GM12878 (cell line): ENCODE data around the gene SLC26A8. TPM values are rescaled to one million over a fixed set of nuclear protein-coding genes. Genes with fewer than 3 reads are reported as not detected.

Source experiments
- ATAC-seq: fragments of 200-7000 bp; cut with Tn5 transposase; 3 replicates; pipeline ENCODE4 v1.9.1; 2020; ENCODE audit warnings: mild to moderate bottlenecking, moderate library complexity
- BruUV-seq: library from RNA; stranded (reverse); fragments of 400-500 nt; replicated peaks from 2 replicates; lab custom pipeline; 2021; lab: Mats Ljungman, UMichigan
- CTCF ChIA-PET: fragments of 300-600 bp; sonication (Branson Sonifier 250); formaldehyde crosslinking; extraction: SDS; loops from one replicate; lab custom pipeline; 2021; ENCODE audit warnings: inconsistent platforms; lab: Yijun Ruan, JAX
- POLR2A ChIA-PET: fragments of 350-600 bp; formaldehyde crosslinking; extraction: SDS; loops from one replicate; lab custom pipeline; 2021; ENCODE audit warnings: inconsistent platforms; lab: Charles Lee
- RAD21 ChIA-PET: fragments of 300-600 bp; sonication (Branson Sonifier 250); formaldehyde crosslinking; loops from one replicate; lab custom pipeline; 2023; ENCODE audit warnings: antibody characterized with exemption; ENCODE audit not compliant: unreplicated experiment; lab: Charles Lee
- SMC1A ChIA-PET: fragments of 300-600 bp; sonication (Branson Sonifier 250); formaldehyde crosslinking; loops from one replicate; lab custom pipeline; 2023; ENCODE audit not compliant: unreplicated experiment, uncharacterized antibody; lab: Charles Lee
- DNase-seq: peaks from one replicate; pipeline ENCODE4 v3.0.0-alpha.2; 2011; ENCODE audit warnings: low read depth, low spot score
- FAIRE-seq: peaks from 3 replicates; lab custom pipeline; 2011; peaks lifted over from hg19 to GRCh38; lab: Jason Lieb, UNC
- H2AFZ ChIP-seq: 2 replicates; pipeline ENCODE4 v1.6.0; 2011; ENCODE audit warnings: low read depth, low read length, control low read depth; ENCODE audit not compliant: control insufficient read depth
- H3K27ac ChIP-seq: 2 replicates; pipeline ENCODE4 v1.5.1; 2011; ENCODE audit warnings: control low read depth; ENCODE audit not compliant: control insufficient read depth, insufficient read depth
- H3K27me3 ChIP-seq, 2 experiments: replicated peaks in 1 of 2; 2 replicates each; pipeline versions ENCODE4 v1.6.0 to v1.6.1; 2011; ENCODE audit warnings: low read length in 1 of 2; ENCODE audit not compliant: control insufficient read depth in 2 of 2, insufficient read depth in 2 of 2
- H3K36me3 ChIP-seq, 2 experiments: 2 replicates each; pipeline ENCODE4 v1.5.1; 2011; ENCODE audit warnings: low read length in 1 of 2; ENCODE audit not compliant: control insufficient read depth in 2 of 2, insufficient read depth in 2 of 2
- H3K4me1 ChIP-seq: 2 replicates; pipeline ENCODE4 v1.6.1; 2011; ENCODE audit warnings: mild to moderate bottlenecking, low read length, moderate library complexity, mixed read lengths; ENCODE audit not compliant: control insufficient read depth, insufficient read depth
- H3K4me2 ChIP-seq: 2 replicates; pipeline ENCODE4 v1.6.0; 2011; ENCODE audit warnings: control low read depth; ENCODE audit not compliant: control insufficient read depth, insufficient read depth
- H3K4me3 ChIP-seq: fragments of 200-600 bp; sonication (generic); 2 replicates; pipeline ENCODE4 v1.5.1; 2016
- H3K79me2 ChIP-seq: 2 replicates; pipeline ENCODE4 v1.6.0; 2011; ENCODE audit warnings: low read length; ENCODE audit not compliant: control insufficient read depth, insufficient read depth
- H3K9ac ChIP-seq: 2 replicates; pipeline ENCODE4 v1.8.0; 2011; ENCODE audit warnings: low read length, control low read depth, mixed read lengths; ENCODE audit not compliant: control insufficient read depth, insufficient read depth
- H3K9me3 ChIP-seq: replicated peaks from 3 replicates; pipeline ENCODE4 v1.5.1; 2011; ENCODE audit warnings: mild to moderate bottlenecking, low read length; ENCODE audit not compliant: control insufficient read depth, insufficient read depth
- H4K20me1 ChIP-seq: 2 replicates; pipeline ENCODE4 v1.6.0; 2011; ENCODE audit not compliant: control insufficient read depth, insufficient read depth
- HDGF ChIP-seq: fragments of 450-650 bp; IDR thresholded peaks from 2 replicates; pipeline ENCODE4 v1.6.1; 2016; ENCODE audit warnings: antibody characterized with exemption
- NFIC ChIP-seq: IDR thresholded peaks from 2 replicates; pipeline ENCODE4 v1.6.1; 2012; ENCODE audit warnings: low read depth, mild to moderate bottlenecking, inconsistent platforms, low read length, moderate library complexity
- NRF1 ChIP-seq: conservative IDR thresholded peaks from 2 replicates; pipeline ENCODE4 v1.6.1; 2011; ENCODE audit warnings: mild to moderate bottlenecking, low read depth, low read length, improper control_type of control experiment
- POLR2A ChIP-seq: IDR thresholded peaks from 2 replicates; pipeline ENCODE4 v1.6.1; 2011; ENCODE audit warnings: low read depth, mild to moderate bottlenecking, low read length
- POLR2AphosphoS2 ChIP-seq: IDR thresholded peaks from 2 replicates; pipeline ENCODE4 v1.6.1; 2011; ENCODE audit warnings: low read depth, mild to moderate bottlenecking, low read length, improper control_type of control experiment, moderate library complexity
- RAD21 ChIP-seq: IDR thresholded peaks from 2 replicates; pipeline ENCODE4 v1.6.1; 2011; ENCODE audit warnings: mild to moderate bottlenecking, low read depth, low read length, moderate library complexity; ENCODE audit not compliant: insufficient read depth
- SUZ12 ChIP-seq: fragments of 200-600 bp; sonication (generic); IDR thresholded peaks from one replicate; pipeline ENCODE4 v1.6.1; 2018; ENCODE audit warnings: antibody characterized with exemption, mild to moderate bottlenecking; ENCODE audit not compliant: unreplicated experiment
- WRNIP1 ChIP-seq: IDR thresholded peaks from 2 replicates; pipeline ENCODE4 v1.6.1; 2011; ENCODE audit warnings: low read depth, low read length, improper control_type of control experiment, borderline replicate concordance
- ZNF207 ChIP-seq: fragments of 450-650 bp; IDR thresholded peaks from 2 replicates; pipeline ENCODE4 v1.6.1; 2014; ENCODE audit warnings: antibody characterized with exemption, mild to moderate bottlenecking, borderline replicate concordance
- WGBS: methylation state at CpG from one replicate; pipeline ENCODE4 v1.1.6; 2016; ENCODE audit warnings: low lambda C conversion rate; ENCODE audit not compliant: insufficient replicate concordance, insufficient coverage; ENCODE audit errors: missing lambda C conversion rate; 5-methylcytosine and 5-hydroxymethylcytosine counted together
- in situ Hi-C: fragments of 300-500 bp; cut with MboI; formaldehyde crosslinking; loops from 9 replicates; pipeline ENCODE4 v1.14.3; 2018; ENCODE audit warnings: mixed read lengths
- intact Hi-C: fragments of 100-400 bp; cut with micrococcal nuclease; formaldehyde crosslinking; loops from one replicate; pipeline ENCODE4 v1.14.2; 2022; ENCODE audit not compliant: unreplicated experiment
- polyA plus RNA-seq, 11 experiments: library from polyadenylated mRNA; depleted of rRNA in 4 of 11; unstranded in 6 of 11; stranded (reverse) in 5 of 11; fragments of >200 nt; fragmentation: Nextera tagmentation in 4 of 11; fragmentation: Illumina TruSeq in 1 of 11; extraction: Ambion mirVana in 4 of 11; extraction: Trizol in 1 of 11; gene quantifications; 1 replicate in 1 of 11; 2 replicates in 10 of 11; pipeline versions ENCODE4 v1.2.1 to v1.2.3, GENCODE V29; 2011 to 2016; ENCODE audit warnings: inconsistent platforms in 2 of 11, missing spikeins in 2 of 11, low read depth in 1 of 11
- total RNA-seq, 4 experiments: library from RNA; depleted of rRNA in 3 of 4; stranded (reverse); fragments of >200 nt in 3 of 4; fragmentation: Illumina TruSeq in 1 of 4; extraction: Trizol in 1 of 4; gene quantifications; 2 replicates each; pipeline versions ENCODE4 v1.2.1 to v1.2.3, GENCODE V29; 2013 to 2021
- TF ChIP-seq, protein P1 (sequence below): fragments of 450-650 bp; IDR thresholded peaks from 2 replicates; pipeline ENCODE4 v1.6.1; 2016; ENCODE audit warnings: mild to moderate bottlenecking
- TF ChIP-seq, protein P2 (sequence below): fragments of 450-650 bp; formaldehyde crosslinking; IDR thresholded peaks from 2 replicates; pipeline ENCODE4 v1.5.0; 2022; ENCODE audit warnings: mild to moderate bottlenecking, missing genetic modification characterization
- TF ChIP-seq, protein P3 (sequence below): fragments of 450-650 bp; IDR thresholded peaks from 2 replicates; pipeline ENCODE4 v1.6.1; 2014; ENCODE audit warnings: mild to moderate bottlenecking

SLC26A8 gene
- total and polyA plus RNA-seq, 10 of the 15 experiments (the other 5 are each of a cell fraction or from before 2014, with no cell fraction given), result 0.09 to 0.95 (median 0.27) TPM; not detected in 2

DNA sequence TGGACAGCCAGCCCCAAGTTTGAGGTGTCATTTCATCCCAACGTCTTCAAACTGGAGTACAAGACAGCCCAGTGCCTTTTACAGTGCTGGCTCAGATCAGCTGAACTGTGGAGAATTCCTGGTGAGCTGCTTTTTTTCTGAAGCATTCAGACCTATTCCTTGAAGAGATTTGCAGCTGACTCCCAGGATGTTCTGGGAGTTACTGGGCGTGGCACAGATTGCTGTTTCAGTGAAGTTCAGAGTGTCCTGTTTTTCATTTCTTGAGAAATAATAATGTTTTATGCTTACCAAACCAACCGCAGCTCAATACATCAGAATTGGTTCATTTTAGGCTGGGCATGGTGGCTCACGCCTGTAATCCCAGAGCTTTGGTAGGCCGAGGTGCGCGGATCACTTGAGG lies 70.1 kb downstream of the SLC26A8 start:
- no peaks in the 10 kb centered on the region for H3K79me2 ChIP-seq
- H2AFZ ChIP-seq, result no peak overlapping the region
- no peak for FAIRE-seq
- no peaks in the 10 kb centered on the region; a peak in 1 of 4 replicates for H3K27me3 ChIP-seq
- H4K20me1 ChIP-seq, result no peaks in the 10 kb centered on the region
- POLR2A ChIA-PET, result interaction anchor here (0.5 kb wide), 1 partner anchor 1250 kb away, joined by 4 read pairs; no protein-coding TSS in a partner anchor
- no peak for ATAC-seq
- H3K4me3 ChIP-seq, result no peak overlapping the region
- H3K9ac ChIP-seq, result no peak overlapping the region
- 63% methylated on average over 7 of the region's 7 CpGs for WGBS
- H3K36me3 ChIP-seq, result no peaks in the 10 kb centered on the region
- no peak overlapping the region for H3K4me2 ChIP-seq
- no peaks in the 10 kb centered on the region for H3K4me1 ChIP-seq
- BruUV-seq, result no TSS peak
- TF ChIP-seq POLR2A (no peak), WRNIP1 (no peak), NRF1 (no peak), ZNF207 (no peak), RAD21 (no peak), HDGF (no peak), SUZ12 (no peak), POLR2AphosphoS2 (no peak), NFIC (no peak)
- TF ChIP-seq, protein P1, sequence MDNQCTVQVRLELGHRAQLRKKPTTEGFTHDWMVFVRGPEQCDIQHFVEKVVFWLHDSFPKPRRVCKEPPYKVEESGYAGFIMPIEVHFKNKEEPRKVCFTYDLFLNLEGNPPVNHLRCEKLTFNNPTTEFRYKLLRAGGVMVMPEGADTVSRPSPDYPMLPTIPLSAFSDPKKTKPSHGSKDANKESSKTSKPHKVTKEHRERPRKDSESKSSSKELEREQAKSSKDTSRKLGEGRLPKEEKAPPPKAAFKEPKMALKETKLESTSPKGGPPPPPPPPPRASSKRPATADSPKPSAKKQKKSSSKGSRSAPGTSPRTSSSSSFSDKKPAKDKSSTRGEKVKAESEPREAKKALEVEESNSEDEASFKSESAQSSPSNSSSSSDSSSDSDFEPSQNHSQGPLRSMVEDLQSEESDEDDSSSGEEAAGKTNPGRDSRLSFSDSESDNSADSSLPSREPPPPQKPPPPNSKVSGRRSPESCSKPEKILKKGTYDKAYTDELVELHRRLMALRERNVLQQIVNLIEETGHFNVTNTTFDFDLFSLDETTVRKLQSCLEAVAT, result no peak
- TF ChIP-seq, protein P2, sequence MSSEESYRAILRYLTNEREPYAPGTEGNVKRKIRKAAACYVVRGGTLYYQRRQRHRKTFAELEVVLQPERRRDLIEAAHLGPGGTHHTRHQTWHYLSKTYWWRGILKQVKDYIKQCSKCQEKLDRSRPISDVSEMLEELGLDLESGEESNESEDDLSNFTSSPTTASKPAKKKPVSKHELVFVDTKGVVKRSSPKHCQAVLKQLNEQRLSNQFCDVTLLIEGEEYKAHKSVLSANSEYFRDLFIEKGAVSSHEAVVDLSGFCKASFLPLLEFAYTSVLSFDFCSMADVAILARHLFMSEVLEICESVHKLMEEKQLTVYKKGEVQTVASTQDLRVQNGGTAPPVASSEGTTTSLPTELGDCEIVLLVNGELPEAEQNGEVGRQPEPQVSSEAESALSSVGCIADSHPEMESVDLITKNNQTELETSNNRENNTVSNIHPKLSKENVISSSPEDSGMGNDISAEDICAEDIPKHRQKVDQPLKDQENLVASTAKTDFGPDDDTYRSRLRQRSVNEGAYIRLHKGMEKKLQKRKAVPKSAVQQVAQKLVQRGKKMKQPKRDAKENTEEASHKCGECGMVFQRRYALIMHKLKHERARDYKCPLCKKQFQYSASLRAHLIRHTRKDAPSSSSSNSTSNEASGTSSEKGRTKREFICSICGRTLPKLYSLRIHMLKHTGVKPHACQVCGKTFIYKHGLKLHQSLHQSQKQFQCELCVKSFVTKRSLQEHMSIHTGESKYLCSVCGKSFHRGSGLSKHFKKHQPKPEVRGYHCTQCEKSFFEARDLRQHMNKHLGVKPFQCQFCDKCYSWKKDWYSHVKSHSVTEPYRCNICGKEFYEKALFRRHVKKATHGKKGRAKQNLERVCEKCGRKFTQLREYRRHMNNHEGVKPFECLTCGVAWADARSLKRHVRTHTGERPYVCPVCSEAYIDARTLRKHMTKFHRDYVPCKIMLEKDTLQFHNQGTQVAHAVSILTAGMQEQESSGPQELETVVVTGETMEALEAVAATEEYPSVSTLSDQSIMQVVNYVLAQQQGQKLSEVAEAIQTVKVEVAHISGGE (CRISPR knock-in tag), result no peak
- TF ChIP-seq, protein P3, sequence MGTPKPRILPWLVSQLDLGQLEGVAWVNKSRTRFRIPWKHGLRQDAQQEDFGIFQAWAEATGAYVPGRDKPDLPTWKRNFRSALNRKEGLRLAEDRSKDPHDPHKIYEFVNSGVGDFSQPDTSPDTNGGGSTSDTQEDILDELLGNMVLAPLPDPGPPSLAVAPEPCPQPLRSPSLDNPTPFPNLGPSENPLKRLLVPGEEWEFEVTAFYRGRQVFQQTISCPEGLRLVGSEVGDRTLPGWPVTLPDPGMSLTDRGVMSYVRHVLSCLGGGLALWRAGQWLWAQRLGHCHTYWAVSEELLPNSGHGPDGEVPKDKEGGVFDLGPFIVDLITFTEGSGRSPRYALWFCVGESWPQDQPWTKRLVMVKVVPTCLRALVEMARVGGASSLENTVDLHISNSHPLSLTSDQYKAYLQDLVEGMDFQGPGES, result no peak
- TF ChIP-seq, all 136 proteins: peak for 0
- SMC1A ChIA-PET, result interaction anchor here (0.6 to 1.5 kb wide), 5 partner anchors 13 to 407 kb away, joined by 3 to 4 read pairs (median 3); partner anchors contain the start of gene SRPK1
- Histone ChIP-seq H3K9me3 (no peaks in the 10 kb centered on the region), H3K27ac (no peak overlapping the region)
- intact Hi-C loops (loop anchor here (10.0 kb wide), 1 partner anchor 430 kb away; no protein-coding TSS in a partner anchor), in situ Hi-C loops (no loop called here)
- CTCF ChIA-PET, result interaction anchor here (0.7 to 3.1 kb wide), 5 partner anchors 9 to 217 kb away, joined by 3 to 16 read pairs (median 3); partner anchors contain the start of gene ARMC12
- DNase-seq, result no peak
- RAD21 ChIA-PET, result interaction anchor here (1.2 kb wide), 1 partner anchor 432 kb away, joined by 5 read pairs; no protein-coding TSS in a partner anchor
